Measurements from ENCODE around the gene KIF23.
"Not testable (repeated sequence)": the region's sequence is repeated elsewhere in the genome, so short reads cannot be mapped to it uniquely, and the experiment has no call there.

Gene KIF23

GRCh38 chr15:69435985-69436384, 21.8 kb downstream of the KIF23 start:
- no peak for DNase-seq

GRCh38 chr15:69436951-69437350, 22.8 kb downstream of the KIF23 start:
- no peak for DNase-seq

GRCh38 chr15:69439623-69440022, 25.5 kb downstream of the KIF23 start:
- no peak for DNase-seq

- no peak for DNase-seq
These were observed 29.0 kb downstream of the KIF23 start for GRCh38 chr15:69443032-69443611.

DNA sequence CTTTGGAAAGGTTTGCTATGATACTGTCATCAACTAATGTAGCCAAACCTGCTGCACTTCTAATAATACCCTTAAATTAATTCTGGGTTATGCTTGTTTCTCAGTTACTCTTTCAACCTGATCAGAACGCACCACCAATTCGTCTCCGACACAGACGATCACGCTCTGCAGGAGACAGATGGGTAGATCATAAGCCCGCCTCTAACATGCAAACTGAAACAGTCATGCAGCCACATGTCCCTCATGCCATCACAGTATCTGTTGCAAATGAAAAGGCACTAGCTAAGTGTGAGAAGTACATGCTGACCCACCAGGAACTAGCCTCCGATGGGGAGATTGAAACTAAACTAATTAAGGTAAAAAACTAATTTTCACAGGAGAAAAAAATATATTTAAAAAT, 30.5 kb downstream of the KIF23 start:
- no peak for DNase-seq

DNA sequence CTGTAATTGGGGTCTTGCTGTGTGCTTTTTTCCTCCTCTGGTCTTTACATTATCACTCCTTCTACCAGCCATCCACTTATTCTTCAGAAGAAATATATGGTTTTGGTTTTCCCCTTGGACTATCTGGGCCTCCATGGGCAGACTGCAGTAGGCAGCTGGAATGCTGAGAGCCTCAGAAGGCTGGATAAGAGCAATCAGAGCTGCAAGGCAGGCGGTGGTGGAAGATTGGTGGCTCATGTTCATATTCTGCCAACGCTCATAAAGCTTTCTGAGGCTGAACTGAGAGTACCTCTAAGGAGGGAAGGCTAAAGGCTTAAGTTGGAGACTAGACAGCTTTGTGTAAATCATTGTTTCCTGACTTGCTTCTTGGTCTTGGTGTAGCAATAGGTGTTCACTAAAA, 32.8 kb downstream of the KIF23 start:
- DNase-seq, result no peak

DNA sequence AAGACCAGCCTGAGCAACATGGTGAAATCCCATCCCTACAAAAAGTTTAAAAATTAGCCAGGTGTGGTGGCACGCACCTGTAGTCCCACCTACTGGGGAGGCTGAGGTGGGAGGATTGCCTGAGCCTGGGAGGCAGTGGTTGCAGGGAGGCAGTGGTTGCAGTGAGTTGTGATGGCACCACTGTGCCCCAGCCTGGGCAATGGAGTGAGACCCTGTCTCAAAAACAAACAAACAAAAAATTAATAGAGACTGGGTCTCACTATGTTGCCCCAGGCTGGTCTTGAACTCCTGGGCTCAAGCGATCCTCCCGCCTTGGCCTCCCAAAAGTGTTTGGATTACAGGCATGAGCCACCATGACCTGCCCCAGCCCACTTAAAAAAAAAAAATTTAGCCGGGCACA, 36.1 kb downstream of the KIF23 start:
- DNase-seq, result not testable (repeated sequence)

DNA sequence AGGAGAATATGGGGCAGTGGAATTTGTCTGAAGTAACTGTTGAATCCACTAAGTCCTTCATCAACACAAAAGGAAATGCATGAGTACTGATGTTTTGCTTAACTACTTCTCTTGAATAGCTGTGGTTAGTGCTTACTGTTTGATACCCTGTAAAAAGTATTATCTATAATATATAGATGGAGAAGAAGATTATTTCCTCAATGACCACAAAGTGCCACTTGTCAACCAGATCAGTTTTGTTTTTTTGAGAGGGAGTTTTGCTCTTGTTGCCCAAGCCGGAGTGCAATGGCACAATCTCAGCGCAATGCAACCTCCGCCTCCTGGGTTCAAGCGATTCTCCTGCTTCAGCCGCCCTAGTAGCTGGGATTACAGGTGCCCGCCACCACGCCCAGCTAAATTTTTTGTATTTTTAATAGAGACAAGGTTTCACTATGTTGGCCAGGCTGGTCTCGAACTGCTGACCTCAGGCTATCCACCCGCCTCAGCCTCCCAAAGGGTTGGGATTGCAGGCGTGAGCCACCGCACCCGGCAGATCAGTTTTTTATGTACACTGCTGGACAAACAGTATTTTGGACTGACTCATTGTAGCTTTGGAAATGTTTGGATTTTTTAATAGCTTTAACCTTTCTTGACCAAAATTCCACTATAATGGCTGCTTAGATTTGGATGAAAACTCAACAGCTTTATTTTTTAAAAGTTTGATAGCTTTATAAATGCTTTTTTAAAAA, 37.0 kb downstream of the KIF23 start:
- DNase-seq, result no peak

GRCh38 chr15:69451951-69452691, 38.0 kb downstream of the KIF23 start:
- DNase-seq, result peak; percentile 21

DNA sequence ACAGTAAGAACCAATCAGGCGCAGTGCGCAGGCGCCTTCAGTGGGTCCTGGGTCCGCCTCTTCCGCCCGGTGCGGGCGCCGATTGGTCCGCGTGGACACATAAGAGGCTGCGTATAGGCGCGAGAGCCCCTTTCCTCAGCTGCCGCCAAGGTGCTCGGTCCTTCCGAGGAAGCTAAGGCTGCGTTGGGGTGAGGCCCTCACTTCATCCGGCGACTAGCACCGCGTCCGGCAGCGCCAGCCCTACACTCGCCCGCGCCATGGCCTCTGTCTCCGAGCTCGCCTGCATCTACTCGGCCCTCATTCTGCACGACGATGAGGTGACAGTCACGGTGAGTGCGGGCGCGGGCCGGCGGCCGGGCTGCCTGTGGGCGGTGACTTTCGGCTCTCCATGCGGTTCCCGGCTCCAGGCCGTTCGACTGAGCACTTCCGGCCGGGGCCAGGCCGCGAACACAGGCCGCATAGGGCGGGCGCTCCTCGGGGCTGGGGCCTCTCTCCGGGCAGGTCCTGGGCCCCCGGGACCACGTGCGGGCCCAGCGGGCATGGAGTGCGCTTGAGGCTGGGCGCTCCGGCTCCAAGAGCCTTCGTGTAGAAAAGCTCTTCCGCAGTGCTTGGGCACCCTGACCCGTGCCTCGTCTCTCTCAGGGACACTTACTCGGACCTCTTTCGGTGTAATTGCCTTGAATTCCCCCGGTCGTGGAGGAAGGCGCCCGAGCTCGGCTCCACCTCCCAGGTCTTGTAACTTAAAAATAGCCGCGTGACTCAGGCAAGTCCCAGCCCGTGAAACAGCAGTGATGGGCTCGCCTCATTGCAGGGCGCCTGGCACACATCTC, 38.8 kb downstream of the KIF23 start, which contains the start of gene RPLP1:
TSS of gene RPLP1 (plus strand) at position 127 of the 830 bp plus-strand sequence. CDS start at position 258, 131 bp downstream.
- peak; percentile 94 for DNase-seq

DNA sequence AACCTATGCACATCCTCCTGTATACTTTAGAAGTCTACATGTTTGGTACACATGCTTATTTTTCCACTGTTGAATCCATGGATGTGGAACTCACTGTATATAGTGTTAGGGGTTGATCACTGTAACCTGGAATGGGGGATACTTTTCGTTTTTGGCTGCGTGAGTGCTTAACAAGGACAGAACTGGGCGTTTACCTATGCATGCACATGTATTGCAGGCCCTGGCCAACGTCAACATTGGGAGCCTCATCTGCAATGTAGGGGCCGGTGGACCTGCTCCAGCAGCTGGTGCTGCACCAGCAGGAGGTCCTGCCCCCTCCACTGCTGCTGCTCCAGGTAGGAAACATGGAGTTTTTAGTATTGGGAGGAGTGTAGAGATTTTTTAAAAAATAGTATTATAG, 40.8 kb downstream of the KIF23 start:
- no peak for DNase-seq

DNA sequence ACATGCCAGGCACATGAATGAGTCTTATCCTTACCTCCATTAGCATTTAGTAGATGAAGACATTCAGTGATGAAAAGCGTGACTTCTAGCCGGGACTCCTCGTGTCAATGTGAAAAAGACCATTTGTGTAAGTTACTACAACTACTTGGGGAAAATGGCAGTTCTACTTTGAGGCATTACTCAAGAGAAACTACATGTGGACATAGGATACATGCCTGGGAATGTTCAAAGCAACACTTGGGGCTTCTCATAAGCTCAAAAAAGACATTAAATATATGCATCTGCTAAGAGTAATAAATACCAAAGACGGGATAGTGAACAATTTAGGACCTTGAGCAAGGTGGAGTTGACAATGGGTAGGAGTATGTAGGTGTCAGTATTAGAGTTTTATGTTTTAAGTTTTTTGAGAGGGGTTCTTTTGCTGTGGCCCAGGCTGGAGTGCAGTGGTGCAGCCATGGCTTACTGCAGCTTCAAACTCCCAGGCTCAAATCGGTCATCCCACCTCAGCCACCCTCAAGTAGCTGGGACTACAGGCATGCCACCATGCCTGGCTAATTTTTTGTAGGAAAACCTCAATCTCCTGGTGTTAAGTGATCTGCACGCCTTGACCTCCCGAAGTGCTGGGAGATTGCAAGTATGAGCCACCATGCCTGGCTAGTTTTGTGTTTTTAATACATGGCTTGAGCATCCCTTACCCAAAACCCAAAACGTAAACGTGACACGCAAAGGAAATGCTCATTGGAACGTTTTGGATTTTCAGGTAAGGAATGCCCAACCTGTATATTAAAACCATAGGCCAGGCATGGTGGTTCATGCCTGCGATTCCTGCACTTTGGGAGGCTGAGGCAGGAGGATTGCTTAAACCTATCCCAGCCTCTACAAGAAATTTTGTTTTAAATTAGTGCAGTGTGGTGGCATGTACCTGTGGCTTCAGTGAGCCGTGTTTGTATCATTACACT, 42.3 kb downstream of the KIF23 start:
- DNase-seq, result no peak

DNA sequence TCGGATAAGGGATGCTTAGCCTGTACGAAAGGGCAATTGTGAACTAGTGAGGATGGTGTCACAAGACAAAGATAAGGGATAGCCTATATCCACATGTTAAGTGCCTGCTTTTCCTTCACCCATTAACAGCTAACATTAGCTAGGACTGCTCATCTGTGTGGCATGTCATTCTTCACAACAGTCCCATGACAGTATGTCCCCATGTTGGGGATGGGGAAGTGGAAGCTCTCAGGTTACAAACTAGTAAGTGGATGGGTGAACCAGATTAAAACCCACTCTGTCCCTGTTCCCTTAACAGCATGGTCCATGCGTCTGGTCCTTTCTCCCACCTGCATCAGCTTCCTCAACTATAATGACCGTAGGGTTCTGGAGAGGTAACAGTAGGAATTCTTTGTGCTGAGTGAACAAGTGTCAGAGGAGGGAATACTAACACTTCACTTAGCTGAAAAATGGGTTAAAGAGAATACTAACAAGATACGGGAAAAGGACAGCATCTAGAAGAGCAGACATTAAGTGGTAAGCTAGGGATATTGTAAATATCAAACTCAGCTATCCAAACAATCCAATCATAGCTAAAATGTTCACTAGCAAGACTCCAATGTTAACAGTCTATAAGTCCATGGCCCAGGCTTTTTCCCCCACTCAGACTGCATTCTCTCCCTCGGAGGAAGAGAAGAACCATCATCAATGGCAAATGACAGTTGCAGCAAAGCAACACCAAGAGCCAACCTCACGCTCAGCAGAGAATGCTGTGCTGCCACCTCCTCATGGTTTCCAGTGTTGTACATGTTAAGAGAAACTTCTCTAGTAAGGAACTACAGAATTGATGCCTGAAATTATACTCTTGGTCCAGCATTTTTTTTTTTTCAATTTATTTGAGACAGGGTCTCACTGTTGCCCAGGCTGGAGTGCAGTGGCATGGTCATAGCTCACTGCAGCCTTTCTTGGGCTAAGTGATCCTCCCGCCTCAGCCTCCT, 43.4 kb downstream of the KIF23 start:
- peak; percentile 36 for DNase-seq

- no peak for DNase-seq
These were observed 44.9 kb downstream of the KIF23 start for GRCh38 chr15:69459066-69459465.

- DNase-seq, result no peak
These were observed 46.3 kb downstream of the KIF23 start for GRCh38 chr15:69460481-69460880.

DNA sequence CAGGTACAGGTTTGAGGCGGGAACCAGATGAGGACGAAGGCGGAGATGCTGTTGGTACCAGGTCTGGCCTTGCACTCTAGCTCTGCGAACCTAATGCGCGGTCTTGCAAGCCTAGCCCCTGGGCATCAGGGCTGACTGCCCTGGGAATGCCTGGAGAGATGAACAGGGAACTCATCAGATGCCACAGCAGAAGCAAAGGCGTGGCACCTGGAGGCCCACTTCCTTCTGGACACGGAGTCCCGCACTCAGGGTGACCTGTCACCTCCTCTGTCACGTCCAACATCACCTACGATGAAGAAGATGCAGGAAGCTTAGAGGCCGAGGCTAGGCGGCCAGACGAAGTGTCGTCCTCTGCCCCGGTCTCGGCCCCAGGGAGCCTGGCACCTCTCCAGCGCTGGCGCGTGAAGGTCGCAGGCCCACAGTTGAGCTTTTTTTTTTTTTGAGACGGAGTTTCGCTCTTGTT, 47.9 kb downstream of the KIF23 start:
- DNase-seq, result no peak

DNA sequence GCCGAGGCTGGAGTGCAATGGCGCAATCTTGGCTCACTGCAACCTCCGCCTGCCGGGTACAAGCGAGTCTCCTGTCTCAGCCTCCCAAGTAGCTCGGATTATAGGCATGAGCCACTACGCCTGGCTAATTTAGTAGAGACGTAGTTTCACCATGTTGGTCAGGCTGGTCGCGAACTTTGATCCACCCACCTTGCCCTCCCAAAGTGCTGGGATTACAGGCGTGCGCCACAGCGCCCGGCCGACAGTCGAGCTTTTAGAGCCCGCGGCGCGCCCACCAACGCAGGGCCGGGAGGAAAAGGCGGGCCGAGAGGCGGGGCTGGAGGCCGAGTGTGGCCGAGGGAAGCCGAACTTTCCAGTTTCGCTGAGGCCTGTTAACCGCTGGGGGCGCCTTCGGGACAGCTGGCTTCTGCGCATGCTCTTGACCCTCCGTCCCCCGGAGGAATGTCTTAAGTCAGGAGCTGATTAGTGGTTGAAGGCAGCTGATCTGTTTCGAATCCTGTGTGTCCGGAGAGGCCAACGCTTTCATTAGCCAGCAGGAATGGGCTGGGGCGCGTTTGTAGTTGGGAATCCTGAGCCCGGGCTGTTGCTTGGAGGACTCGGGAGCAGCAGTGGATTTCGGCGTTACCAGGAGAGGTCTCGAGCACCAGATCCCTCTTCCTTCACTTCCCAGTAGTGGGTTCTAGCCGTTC, 48.5 kb downstream of the KIF23 start:
- peak; percentile 97 for DNase-seq

DNA sequence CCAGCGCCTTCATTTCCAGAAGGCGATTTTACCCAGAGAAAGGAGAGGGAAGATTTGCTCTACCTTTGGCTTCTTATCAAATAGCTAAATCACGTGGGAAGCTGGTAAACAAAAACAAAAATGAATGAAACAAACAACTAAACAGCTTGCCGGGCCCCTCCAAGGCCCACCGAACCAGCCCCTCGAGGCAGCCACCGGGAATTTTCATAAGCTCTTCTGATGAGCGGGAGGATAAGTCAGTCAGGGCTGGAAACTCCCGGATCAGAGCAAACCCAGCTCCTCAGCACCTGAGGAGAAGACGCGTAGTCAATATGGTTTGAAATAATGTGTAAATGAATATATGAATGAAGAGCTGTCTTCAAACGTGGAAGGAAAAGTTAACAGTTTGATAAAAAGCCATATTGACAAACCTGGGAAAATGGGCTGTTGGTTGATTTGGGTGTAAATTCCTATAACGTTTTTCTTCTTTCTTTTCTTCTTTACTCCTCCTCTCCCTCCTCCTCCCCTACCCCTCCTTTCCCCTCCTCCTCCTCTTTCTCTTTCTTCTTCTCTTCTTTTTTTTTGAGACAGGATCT, 49.1 kb downstream of the KIF23 start:
- DNase-seq, result no peak

DNA sequence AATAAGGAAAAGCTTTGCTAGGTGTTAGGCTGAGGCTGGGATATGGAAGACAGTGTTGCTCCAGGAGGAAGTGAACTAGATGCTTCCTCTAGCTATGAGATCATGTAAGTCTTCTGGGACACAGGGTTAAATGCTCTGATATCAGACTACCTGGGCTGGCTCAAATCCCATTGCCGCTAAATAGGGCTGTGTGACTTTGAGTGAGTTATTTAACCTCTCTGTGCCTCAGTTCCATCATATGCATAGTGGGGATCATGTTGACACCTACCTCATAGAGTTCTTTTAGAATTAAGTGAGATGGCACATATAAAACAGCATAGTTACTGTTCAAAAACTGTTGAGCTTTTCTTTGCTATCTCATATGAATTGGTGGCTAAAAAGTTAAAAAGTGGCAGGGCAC, 51.1 kb downstream of the KIF23 start:
- no peak for DNase-seq
